ENCODE results near the gene OR2A1. TPM values are rescaled to one million over a fixed set of nuclear protein-coding genes. Genes with fewer than 3 reads are reported as not detected.
"Not testable (repeated sequence)": the region's sequence is repeated elsewhere in the genome, so short reads cannot be mapped to it uniquely, and the experiment has no call there.

OR2A1 gene
- total RNA-seq (under 1 TPM; 0.11 to 0.19 TPM), total RNA-seq (0 to 0.16 (median 0) reads per million in 172 experiments)
- 2.1 TPM for polyA plus RNA-seq (2013, experiment 1 of 2)
- polyA plus RNA-seq (2013, experiment 2 of 2): 3.3 TPM

GRCh38 chr7:144311872-144312469 is at the start of gene OR2A1:
TSS of gene OR2A1 (plus strand) at chr7:144312419. CDS start at chr7:144318125, 5,706 bp downstream.
- CTCF ChIA-PET; H3K4me3 Mint-ChIP-seq; DNase-seq; H3K4me1 Mint-ChIP-seq (ENCODE audit: low read depth); H3K4me3 ChIP-seq (ENCODE audit: low read length); intact Hi-C loops (cut with DNase I, micrococcal nuclease); H3K27ac Mint-ChIP-seq; H3K9me3 ChIP-seq (ENCODE audit: control insufficient read depth in 1 of 2, insufficient read depth in 1 of 2, low read length in 2 of 2); H3K27ac ChIP-seq (ENCODE audit: low read depth in 1 of 2, low read length in 2 of 2); H3K27me3 ChIP-seq (ENCODE audit: control insufficient read depth in 1 of 2, insufficient read depth in 2 of 2, low read length in 2 of 2); POLR2A ChIA-PET; H3K9me3 Mint-ChIP-seq; H3K36me3 Mint-ChIP-seq (ENCODE audit: low read depth); H3K27me3 Mint-ChIP-seq; ATAC-seq (ENCODE audit: poor library complexity); H3K36me3 ChIP-seq (ENCODE audit: insufficient read depth, low read length); H3K4me1 ChIP-seq (ENCODE audit: insufficient read depth, low read length): not testable (repeated sequence)

- POLR2A ChIA-PET, CTCF ChIA-PET, H3K27me3 Mint-ChIP-seq: not testable (repeated sequence)
Measured at GRCh38 chr7:144264692-144265091, 47.5 kb upstream of the OR2A1 start, which contains the start of gene OR2A7. TSS of gene OR2A7 (minus strand) at chr7:144264792. CDS start at chr7:144259628, 5,164 bp downstream.

GRCh38 chr7:144269188-144269587 is 43.0 kb upstream of the OR2A1 start, which contains the start of gene CTAGE8:
TSS of gene CTAGE8 (minus strand) at chr7:144269288. CDS start at chr7:144269250, 38 bp downstream.
- H3K4me1 Mint-ChIP-seq (ENCODE audit: low read depth); POLR2A ChIA-PET; ATAC-seq (ENCODE audit: poor library complexity); intact Hi-C loops (cut with DNase I, micrococcal nuclease); H3K4me1 ChIP-seq (ENCODE audit: insufficient read depth, low read length); H3K4me3 Mint-ChIP-seq; H3K9me3 ChIP-seq (ENCODE audit: control insufficient read depth in 1 of 2, insufficient read depth in 1 of 2, low read length in 2 of 2); CTCF ChIA-PET; H3K27ac ChIP-seq (ENCODE audit: low read depth in 1 of 2, low read length in 2 of 2); H3K27ac Mint-ChIP-seq; H3K9me3 Mint-ChIP-seq; H3K4me3 ChIP-seq (ENCODE audit: low read length); H3K27me3 ChIP-seq (ENCODE audit: control insufficient read depth in 1 of 2, insufficient read depth in 2 of 2, low read length in 2 of 2); H3K36me3 ChIP-seq (ENCODE audit: insufficient read depth, low read length); DNase-seq; H3K36me3 Mint-ChIP-seq (ENCODE audit: low read depth); H3K27me3 Mint-ChIP-seq: not testable (repeated sequence)

More at GRCh38 chr7:144264692-144265091, 47.5 kb upstream of the OR2A1 start, which contains the start of gene OR2A7:
- H3K4me1 Mint-ChIP-seq (ENCODE audit: low read depth); H3K27ac ChIP-seq (ENCODE audit: low read depth in 1 of 2, low read length in 2 of 2); intact Hi-C loops (cut with DNase I, micrococcal nuclease); DNase-seq; H3K4me3 Mint-ChIP-seq; H3K4me3 ChIP-seq (ENCODE audit: low read length); H3K4me1 ChIP-seq (ENCODE audit: insufficient read depth, low read length); ATAC-seq (ENCODE audit: poor library complexity); H3K9me3 Mint-ChIP-seq; H3K27me3 ChIP-seq (ENCODE audit: control insufficient read depth in 1 of 2, insufficient read depth in 2 of 2, low read length in 2 of 2); H3K9me3 ChIP-seq (ENCODE audit: control insufficient read depth in 1 of 2, insufficient read depth in 1 of 2, low read length in 2 of 2); H3K36me3 Mint-ChIP-seq (ENCODE audit: low read depth); H3K27ac Mint-ChIP-seq; H3K36me3 ChIP-seq (ENCODE audit: insufficient read depth, low read length): not testable (repeated sequence)

GRCh38 chr7:144275281-144275680 is 36.9 kb upstream of the OR2A1 start:
- H3K36me3 ChIP-seq (ENCODE audit: insufficient read depth, low read length); H3K4me1 ChIP-seq (ENCODE audit: insufficient read depth, low read length); H3K27ac Mint-ChIP-seq; H3K4me1 Mint-ChIP-seq (ENCODE audit: low read depth); H3K27ac ChIP-seq (ENCODE audit: low read depth in 1 of 2, low read length in 2 of 2); H3K27me3 Mint-ChIP-seq; CTCF ChIA-PET; H3K9me3 Mint-ChIP-seq; H3K27me3 ChIP-seq (ENCODE audit: control insufficient read depth in 1 of 2, insufficient read depth in 2 of 2, low read length in 2 of 2); intact Hi-C loops (cut with DNase I, micrococcal nuclease); H3K9me3 ChIP-seq (ENCODE audit: control insufficient read depth in 1 of 2, insufficient read depth in 1 of 2, low read length in 2 of 2); ATAC-seq (ENCODE audit: poor library complexity); H3K4me3 Mint-ChIP-seq; H3K36me3 Mint-ChIP-seq (ENCODE audit: low read depth); POLR2A ChIA-PET; H3K4me3 ChIP-seq (ENCODE audit: low read length); DNase-seq: not testable (repeated sequence)

- H3K36me3 Mint-ChIP-seq (ENCODE audit: low read depth); H3K4me3 ChIP-seq (ENCODE audit: low read length); H3K36me3 ChIP-seq (ENCODE audit: insufficient read depth, low read length); H3K4me3 Mint-ChIP-seq; H3K27ac ChIP-seq (ENCODE audit: low read depth in 1 of 2, low read length in 2 of 2); H3K27me3 ChIP-seq (ENCODE audit: control insufficient read depth in 1 of 2, insufficient read depth in 2 of 2, low read length in 2 of 2); H3K9me3 Mint-ChIP-seq; CTCF ChIA-PET; H3K4me1 ChIP-seq (ENCODE audit: insufficient read depth, low read length); H3K27me3 Mint-ChIP-seq; H3K4me1 Mint-ChIP-seq (ENCODE audit: low read depth); H3K9me3 ChIP-seq (ENCODE audit: control insufficient read depth in 1 of 2, insufficient read depth in 1 of 2, low read length in 2 of 2); POLR2A ChIA-PET; intact Hi-C loops (cut with DNase I, micrococcal nuclease); H3K27ac Mint-ChIP-seq; DNase-seq: not testable (repeated sequence)
- ATAC-seq (ENCODE audit: poor library complexity): peak; percentile 29
Measured at GRCh38 chr7:144280010-144280409, 32.2 kb upstream of the OR2A1 start.

- H3K4me1 Mint-ChIP-seq (ENCODE audit: low read depth); H3K27me3 ChIP-seq (ENCODE audit: control insufficient read depth in 1 of 2, insufficient read depth in 2 of 2, low read length in 2 of 2); ATAC-seq (ENCODE audit: poor library complexity); DNase-seq; H3K9me3 Mint-ChIP-seq; H3K27ac ChIP-seq (ENCODE audit: low read depth in 1 of 2, low read length in 2 of 2); H3K9me3 ChIP-seq (ENCODE audit: control insufficient read depth in 1 of 2, insufficient read depth in 1 of 2, low read length in 2 of 2); H3K36me3 Mint-ChIP-seq (ENCODE audit: low read depth); CTCF ChIA-PET; H3K36me3 ChIP-seq (ENCODE audit: insufficient read depth, low read length); H3K4me3 ChIP-seq (ENCODE audit: low read length); POLR2A ChIA-PET; H3K27me3 Mint-ChIP-seq; H3K27ac Mint-ChIP-seq; H3K4me3 Mint-ChIP-seq; H3K4me1 ChIP-seq (ENCODE audit: insufficient read depth, low read length); intact Hi-C loops (cut with DNase I, micrococcal nuclease): not testable (repeated sequence)
Measured at GRCh38 chr7:144281981-144282380, 30.2 kb upstream of the OR2A1 start.

- H3K27me3 Mint-ChIP-seq; DNase-seq; ATAC-seq (ENCODE audit: poor library complexity); H3K4me3 Mint-ChIP-seq; H3K27ac Mint-ChIP-seq; H3K36me3 ChIP-seq (ENCODE audit: insufficient read depth, low read length); H3K9me3 ChIP-seq (ENCODE audit: control insufficient read depth in 1 of 2, insufficient read depth in 1 of 2, low read length in 2 of 2); H3K4me1 ChIP-seq (ENCODE audit: insufficient read depth, low read length); CTCF ChIA-PET; H3K27ac ChIP-seq (ENCODE audit: low read depth in 1 of 2, low read length in 2 of 2); H3K27me3 ChIP-seq (ENCODE audit: control insufficient read depth in 1 of 2, insufficient read depth in 2 of 2, low read length in 2 of 2); H3K4me3 ChIP-seq (ENCODE audit: low read length); H3K9me3 Mint-ChIP-seq; H3K4me1 Mint-ChIP-seq (ENCODE audit: low read depth); H3K36me3 Mint-ChIP-seq (ENCODE audit: low read depth); intact Hi-C loops (cut with DNase I, micrococcal nuclease); POLR2A ChIA-PET: not testable (repeated sequence)
Measured at GRCh38 chr7:144282490-144282889, 29.7 kb upstream of the OR2A1 start.

Data from CD4-positive, alpha-beta T cell (primary cell).